SK-N-SH (cell line): ENCODE results near the gene RS1. TPM values are rescaled to one million over a fixed set of nuclear protein-coding genes. Genes with fewer than 3 reads are reported as not detected.

Experiments used
- CTCF ChIA-PET: fragments of 300-600, 350-600 bp; formaldehyde crosslinking; extraction: SDS; loops from one replicate; lab custom pipeline; 2021; lab: Yijun Ruan, JAX
- POLR2A ChIA-PET: fragments of 350-600 bp; sonication (Branson Sonifier 250); formaldehyde crosslinking; extraction: SDS; loops from one replicate; lab custom pipeline; 2020; ENCODE audit warnings: antibody characterized with exemption, inconsistent platforms; lab: Yijun Ruan, JAX
- DNase-seq: peaks from one replicate; pipeline ENCODE4 v3.0.0; 2012
- H2AFZ ChIP-seq: fragments of 200-600 bp; sonication (generic); 2 replicates; pipeline ENCODE4 v1.8.1; 2016; ENCODE audit warnings: antibody characterized with exemption, mild to moderate bottlenecking, low read depth
- H3F3A ChIP-seq: fragments of 200-600 bp; sonication (generic); replicated peaks from 2 replicates; pipeline ENCODE3; 2016; ENCODE audit warnings: antibody characterized with exemption, mild to moderate bottlenecking; ENCODE audit not compliant: insufficient read depth
- H3K27ac ChIP-seq, 2 experiments: fragments of 200-500 bp in 1 of 2; fragments of 200-600 bp in 1 of 2; sonication (Bioruptor generic) in 1 of 2; sonication (generic), shearing (Covaris generic) in 1 of 2; 2 replicates each; pipeline versions ENCODE4 v1.5.1 to v1.6.1; 2014 to 2016; ENCODE audit warnings: low read depth in 2 of 2, inconsistent platforms in 1 of 2, low read length in 1 of 2, mild to moderate bottlenecking in 1 of 2, mixed read lengths in 1 of 2
- H3K27me3 ChIP-seq: fragments of 200-600 bp; sonication (generic), shearing (Covaris generic); 2 replicates; pipeline ENCODE4 v1.6.1; 2016; ENCODE audit warnings: mixed run types; ENCODE audit not compliant: insufficient read depth
- H3K36me3 ChIP-seq, 2 experiments: fragments of 200-500 bp in 1 of 2; fragments of 200-600 bp in 1 of 2; sonication (Bioruptor generic) in 1 of 2; sonication (generic) in 1 of 2; replicated peaks in 1 of 2; 2 replicates each; pipeline versions ENCODE3 to v1.5.1; 2014 to 2016; ENCODE audit warnings: low read length in 1 of 2, mild to moderate bottlenecking in 1 of 2; ENCODE audit not compliant: insufficient read depth in 2 of 2, control insufficient read depth in 1 of 2
- H3K4me1 ChIP-seq, 2 experiments: fragments of 200-500 bp in 1 of 2; fragments of 200-600 bp in 1 of 2; sonication (Bioruptor generic) in 1 of 2; sonication (generic), shearing (Covaris generic) in 1 of 2; 2 replicates each; pipeline versions ENCODE4 v1.5.1 to v1.6.1; 2014 to 2016; ENCODE audit warnings: low read depth in 1 of 2, low read length in 1 of 2, mixed run types in 1 of 2; ENCODE audit not compliant: insufficient read depth in 2 of 2, control insufficient read depth in 1 of 2
- H3K4me2 ChIP-seq: fragments of 200-600 bp; sonication (generic), shearing (Covaris generic); 2 replicates; pipeline ENCODE4 v1.6.1; 2017; ENCODE audit warnings: mixed run types
- H3K4me3 ChIP-seq, 2 experiments: fragments of 200-500 bp in 1 of 2; fragments of 200-600 bp in 1 of 2; sonication (Bioruptor generic) in 1 of 2; sonication (generic), shearing (Covaris generic) in 1 of 2; 2 replicates each; pipeline versions ENCODE4 v1.5.1 to v1.8.1; 2014 to 2016; ENCODE audit warnings: low read depth in 2 of 2, inconsistent platforms in 1 of 2, low read length in 1 of 2, mild to moderate bottlenecking in 1 of 2, mixed read lengths in 1 of 2, moderate library complexity in 1 of 2
- H3K79me2 ChIP-seq: fragments of 200-600 bp; sonication (generic); 2 replicates; pipeline ENCODE4 v1.8.1; 2017; ENCODE audit warnings: mild to moderate bottlenecking; ENCODE audit not compliant: insufficient read depth
- H3K9ac ChIP-seq: fragments of 200-600 bp; sonication (generic); 2 replicates; pipeline ENCODE4 v1.6.1; 2017; ENCODE audit warnings: mixed run types
- H3K9me2 ChIP-seq: fragments of 200-600 bp; sonication (generic); 2 replicates; pipeline ENCODE4 v1.6.1; 2017; ENCODE audit warnings: mixed run types
- H3K9me3 ChIP-seq: fragments of 200-600 bp; sonication (generic); 2 replicates; pipeline ENCODE4 v1.6.1; 2017; ENCODE audit warnings: mixed run types, mild to moderate bottlenecking, moderate library complexity
- H4K20me1 ChIP-seq: fragments of 200-600 bp; sonication (generic); 2 replicates; pipeline ENCODE4 v1.6.1; 2017; ENCODE audit warnings: mild to moderate bottlenecking, mixed run types; ENCODE audit not compliant: insufficient read depth
- CHD2 ChIP-seq: fragments of 150-350 bp; IDR thresholded peaks from 2 replicates; pipeline ENCODE4 v1.6.1; 2018; ENCODE audit warnings: low read length; ENCODE audit not compliant: partially characterized antibody
- CTCF ChIP-seq: fragments of 200-600 bp; sonication (generic); IDR thresholded peaks from 2 replicates; pipeline ENCODE4 v1.6.1; 2017; ENCODE audit warnings: antibody characterized with exemption, mild to moderate bottlenecking, moderate library complexity
- ELF1 ChIP-seq: IDR thresholded peaks from 2 replicates; pipeline ENCODE4 v1.4.0; 2012
- EP300 ChIP-seq, 2 experiments: IDR thresholded peaks; 2 replicates each; pipeline versions ENCODE4 v1.4.0 to v1.6.1; 2012; ENCODE audit warnings: borderline replicate concordance in 1 of 2, low read depth in 1 of 2, low read length in 1 of 2
- FOSL2 ChIP-seq: IDR thresholded peaks from 2 replicates; pipeline ENCODE4 v1.4.0; 2012; ENCODE audit warnings: low read depth, mild to moderate bottlenecking, moderate library complexity, borderline replicate concordance
- FOXJ3 ChIP-seq: sonication (generic); formaldehyde crosslinking; IDR thresholded peaks from 2 replicates; pipeline ENCODE4 v1.5.1; 2020; ENCODE audit warnings: mild to moderate bottlenecking, missing genetic modification reagents
- GABPA ChIP-seq: IDR thresholded peaks from 2 replicates; pipeline ENCODE4 v1.4.0; 2012; ENCODE audit warnings: low read depth, mild to moderate bottlenecking
- GATA2 ChIP-seq: sonication (generic); formaldehyde crosslinking; IDR thresholded peaks from 2 replicates; pipeline ENCODE4 v1.5.0; 2020; ENCODE audit warnings: mild to moderate bottlenecking, missing genetic modification reagents
- JUND ChIP-seq: IDR thresholded peaks from 2 replicates; pipeline ENCODE4 v1.4.0; 2012
- MEF2A ChIP-seq: IDR thresholded peaks from 2 replicates; pipeline ENCODE4 v1.4.0; 2012; ENCODE audit warnings: low read depth, borderline replicate concordance
- MXI1 ChIP-seq: IDR thresholded peaks from 2 replicates; pipeline ENCODE4 v1.6.1; 2012; ENCODE audit warnings: mild to moderate bottlenecking, low read depth, low read length, improper control_type of control experiment
- NFIC ChIP-seq: IDR thresholded peaks from 2 replicates; pipeline ENCODE4 v1.4.0; 2012; ENCODE audit warnings: borderline replicate concordance
- NRF1 ChIP-seq: IDR thresholded peaks from 2 replicates; pipeline ENCODE4 v1.6.1; 2012; ENCODE audit warnings: low read depth, mild to moderate bottlenecking, low read length
- RAD21 ChIP-seq: IDR thresholded peaks from 2 replicates; pipeline ENCODE4 v1.6.1; 2012; ENCODE audit warnings: mild to moderate bottlenecking, low read length
- RCOR1 ChIP-seq: fragments of 150-350 bp; IDR thresholded peaks from 2 replicates; pipeline ENCODE4 v1.6.1; 2017; ENCODE audit warnings: antibody characterized with exemption, low read length
- REST ChIP-seq: IDR thresholded peaks from 2 replicates; pipeline ENCODE4 v1.6.1; 2012; ENCODE audit warnings: mild to moderate bottlenecking, low read depth, low read length, moderate library complexity
- RFX5 ChIP-seq: IDR thresholded peaks from 2 replicates; pipeline ENCODE4 v1.6.1; 2012; ENCODE audit warnings: mild to moderate bottlenecking, improper control_type of control experiment, low read length
- RXRA ChIP-seq: IDR thresholded peaks from 2 replicates; pipeline ENCODE4 v1.4.0; 2012; ENCODE audit warnings: low read depth, mild to moderate bottlenecking, borderline replicate concordance
- SMC3 ChIP-seq: IDR thresholded peaks from 2 replicates; pipeline ENCODE4 v1.6.1; 2012; ENCODE audit warnings: low read depth, low read length, improper control_type of control experiment
- TAF1 ChIP-seq: IDR thresholded peaks from 2 replicates; pipeline ENCODE4 v1.6.1; 2012; ENCODE audit warnings: low read depth, mild to moderate bottlenecking, low read length, moderate library complexity, borderline replicate concordance
- TCF12 ChIP-seq: IDR thresholded peaks from 2 replicates; pipeline ENCODE4 v1.4.0; 2012
- TEAD4 ChIP-seq: IDR thresholded peaks from 2 replicates; pipeline ENCODE4 v1.4.0; 2012; ENCODE audit warnings: mild to moderate bottlenecking, borderline replicate concordance; ENCODE audit not compliant: insufficient read depth
- WGBS: methylation state at CpG from one replicate; pipeline ENCODE4 v1.1.6; 2017; ENCODE audit warnings: low lambda C conversion rate; 5-methylcytosine and 5-hydroxymethylcytosine counted together
- polyA plus RNA-seq, 3 experiments: library from polyadenylated mRNA; depleted of rRNA; stranded (reverse); fragments of >200 nt; gene quantifications; 2 replicates each; pipeline ENCODE4 v1.2.3, GENCODE V29; 2012
- TF ChIP-seq, protein P1 (sequence below): IDR thresholded peaks from 2 replicates; pipeline ENCODE4 v1.4.0; 2012; ENCODE audit warnings: low read depth, borderline replicate concordance
- TF ChIP-seq, protein P2 (sequence below): IDR thresholded peaks from 2 replicates; pipeline ENCODE4; 2012

The RS1 gene
- polyA plus RNA-seq, 1 of the 3 experiments (the other 2 are of a cell fraction) = not detected

DNA sequence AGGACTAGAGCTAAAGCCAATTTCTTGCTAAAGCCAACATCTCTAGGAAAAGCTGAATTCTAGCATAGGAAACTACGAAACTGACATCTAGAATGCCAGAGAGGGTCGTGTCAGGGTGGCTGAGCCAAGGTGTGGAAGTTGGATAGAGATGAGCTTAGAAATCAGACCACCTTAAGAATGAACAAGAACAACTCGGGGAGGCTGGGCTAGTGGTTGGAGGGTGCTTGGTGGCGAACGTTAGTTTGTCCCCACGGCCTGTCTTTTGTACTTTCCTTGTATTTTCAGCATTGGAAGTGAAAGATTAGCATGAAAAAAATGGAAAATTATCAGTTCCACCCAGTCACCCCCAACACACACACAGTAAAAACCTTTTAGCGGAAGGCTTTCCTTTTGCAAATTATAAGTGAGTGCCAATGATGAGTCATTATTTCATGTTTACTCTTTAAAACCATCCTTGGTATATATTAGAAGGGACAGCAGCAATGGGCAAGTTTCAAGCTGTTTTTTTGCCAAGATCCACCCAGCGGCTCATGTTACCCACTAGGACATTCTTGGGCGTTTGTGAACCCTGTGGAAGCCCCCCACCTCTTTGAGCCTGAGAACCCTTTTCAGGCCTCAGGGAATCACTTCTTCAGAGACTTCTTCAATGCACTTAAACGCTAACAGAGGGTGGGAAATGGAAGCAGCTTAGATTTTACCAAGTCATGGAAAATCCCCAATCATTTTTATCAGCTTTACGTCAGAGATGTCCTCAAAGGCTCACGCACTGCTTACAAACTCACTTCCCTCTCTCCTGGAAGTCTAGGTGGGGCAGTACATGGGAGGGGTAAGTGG, 30.7 kb upstream of the RS1 start:
- Histone ChIP-seq H3K4me2 (peak overlapping the region; percentile 58), H2AFZ (no peak overlapping the region), H4K20me1 (no peaks in the 10 kb centered on the region), H3K4me3 (no peak overlapping the region), H3K9me3 (no peaks in the 10 kb centered on the region), H3K4me1 (peaks cover 0 to 14% of the 10 kb centered on the region in 2 experiments; a peak in 2 of 4 replicates), H3K79me2 (no peaks in the 10 kb centered on the region), H3F3A (no peaks in the 10 kb centered on the region), H3K27me3 (no peaks in the 10 kb centered on the region; the same call in 1 of the 2 replicates), H3K27ac (peak overlapping the region; percentile 48 to 65; a peak in 3 of 4 replicates), H3K36me3 (no peaks in the 10 kb centered on the region), H3K9me2 (no peaks in the 10 kb centered on the region), H3K9ac (no peak overlapping the region)
- 25% methylated on average over 12 of the region's 12 CpGs for WGBS
- DNase-seq = no peak
- TF ChIP-seq FOSL2 (peak; percentile 67; the same call in 1 of the 2 replicates), JUND (peak; percentile 75), NRF1 (no peak), RXRA (no peak), EP300 (IDR thresholded peaks at IDR 0.05; ENCODE audit: borderline replicate concordance in 1 of 2, low read depth in 1 of 2, low read length in 1 of 2) (peak in 1 of 2 experiments; percentile 38; a peak in 1 of 4 replicates), TAF1 (no peak), TCF12 (peak; percentile 35; the same call in 1 of the 2 replicates), MXI1 (no peak), CTCF (no peak), TEAD4 (no peak), GATA2 (CRISPR knock-in tag) (no peak), RFX5 (no peak), SMC3 (no peak), RAD21 (no peak), RCOR1 (no peak), MEF2A (no peak), REST (no peak), NFIC (peak; percentile 67; the same call in 1 of the 2 replicates), CHD2 (no peak), GABPA (no peak), FOXJ3 (no peak), ELF1 (no peak)
- TF ChIP-seq, protein P1, sequence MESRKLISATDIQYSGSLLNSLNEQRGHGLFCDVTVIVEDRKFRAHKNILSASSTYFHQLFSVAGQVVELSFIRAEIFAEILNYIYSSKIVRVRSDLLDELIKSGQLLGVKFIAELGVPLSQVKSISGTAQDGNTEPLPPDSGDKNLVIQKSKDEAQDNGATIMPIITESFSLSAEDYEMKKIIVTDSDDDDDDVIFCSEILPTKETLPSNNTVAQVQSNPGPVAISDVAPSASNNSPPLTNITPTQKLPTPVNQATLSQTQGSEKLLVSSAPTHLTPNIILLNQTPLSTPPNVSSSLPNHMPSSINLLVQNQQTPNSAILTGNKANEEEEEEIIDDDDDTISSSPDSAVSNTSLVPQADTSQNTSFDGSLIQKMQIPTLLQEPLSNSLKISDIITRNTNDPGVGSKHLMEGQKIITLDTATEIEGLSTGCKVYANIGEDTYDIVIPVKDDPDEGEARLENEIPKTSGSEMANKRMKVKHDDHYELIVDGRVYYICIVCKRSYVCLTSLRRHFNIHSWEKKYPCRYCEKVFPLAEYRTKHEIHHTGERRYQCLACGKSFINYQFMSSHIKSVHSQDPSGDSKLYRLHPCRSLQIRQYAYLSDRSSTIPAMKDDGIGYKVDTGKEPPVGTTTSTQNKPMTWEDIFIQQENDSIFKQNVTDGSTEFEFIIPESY = no peak
- TF ChIP-seq, protein P2, sequence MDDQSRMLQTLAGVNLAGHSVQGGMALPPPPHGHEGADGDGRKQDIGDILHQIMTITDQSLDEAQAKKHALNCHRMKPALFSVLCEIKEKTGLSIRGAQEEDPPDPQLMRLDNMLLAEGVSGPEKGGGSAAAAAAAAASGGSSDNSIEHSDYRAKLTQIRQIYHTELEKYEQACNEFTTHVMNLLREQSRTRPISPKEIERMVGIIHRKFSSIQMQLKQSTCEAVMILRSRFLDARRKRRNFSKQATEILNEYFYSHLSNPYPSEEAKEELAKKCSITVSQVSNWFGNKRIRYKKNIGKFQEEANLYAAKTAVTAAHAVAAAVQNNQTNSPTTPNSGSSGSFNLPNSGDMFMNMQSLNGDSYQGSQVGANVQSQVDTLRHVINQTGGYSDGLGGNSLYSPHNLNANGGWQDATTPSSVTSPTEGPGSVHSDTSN = peak; percentile 81
- ChIA-PET POLR2A (no interaction called here), CTCF (interaction anchor here (1.0 to 1.1 kb wide), 3 partner anchors 14 to 67 kb away, joined by 3 read pairs; no protein-coding TSS in a partner anchor)
